Activated CD4-positive, alpha-beta T cell treated with anti-CD3 and anti-CD28 coated beads, Interleukin-2, amount 10 ng/mL, durations not matched to agents 7 days and 5 days (primary cell): ENCODE data around the gene ERP29. TPM values are rescaled to one million over a fixed set of nuclear protein-coding genes. Genes with fewer than 3 reads are reported as not detected.

Source experiments
- CTCF ChIA-PET: fragments of 350-600 bp; sonication (Branson Sonifier 250); formaldehyde crosslinking; loops from one replicate; lab custom pipeline; 2021; ENCODE audit warnings: antibody characterized with exemption; lab: Charles Lee
- POLR2A ChIA-PET: fragments of 350-600 bp; sonication (Branson Sonifier 250); formaldehyde crosslinking; loops from one replicate; lab custom pipeline; 2021; ENCODE audit warnings: antibody characterized with exemption; lab: Charles Lee
- DNase-seq: peaks from one replicate; pipeline ENCODE4 v3.0.0-alpha.2; 2020
- H3K27ac Mint-ChIP-seq: one replicate; pipeline ENCODE4 v1.8.0; 2021; ENCODE audit warnings: mild to moderate bottlenecking, moderate library complexity, mixed read lengths
- H3K27me3 Mint-ChIP-seq: one replicate; pipeline ENCODE4 v1.8.0; 2021; ENCODE audit warnings: mixed read lengths
- H3K36me3 Mint-ChIP-seq: one replicate; pipeline ENCODE4 v1.8.0; 2021; ENCODE audit warnings: low read depth, mixed read lengths
- H3K4me1 Mint-ChIP-seq: one replicate; pipeline ENCODE4 v1.8.0; 2021; ENCODE audit warnings: mixed read lengths
- H3K4me3 Mint-ChIP-seq: one replicate; pipeline ENCODE4 v1.8.0; 2021; ENCODE audit warnings: mild to moderate bottlenecking, moderate library complexity, mixed read lengths
- H3K9me3 Mint-ChIP-seq: one replicate; pipeline ENCODE4 v1.8.0; 2021; ENCODE audit warnings: mixed read lengths
- total RNA-seq, 2 experiments: library from RNA; stranded (reverse); gene quantifications; one replicate each; pipeline ENCODE4 v1.2.3, GENCODE V29; 2021

The ERP29 gene
- total RNA-seq: 100 to 1,000 TPM; 177 to 181 TPM

DNA sequence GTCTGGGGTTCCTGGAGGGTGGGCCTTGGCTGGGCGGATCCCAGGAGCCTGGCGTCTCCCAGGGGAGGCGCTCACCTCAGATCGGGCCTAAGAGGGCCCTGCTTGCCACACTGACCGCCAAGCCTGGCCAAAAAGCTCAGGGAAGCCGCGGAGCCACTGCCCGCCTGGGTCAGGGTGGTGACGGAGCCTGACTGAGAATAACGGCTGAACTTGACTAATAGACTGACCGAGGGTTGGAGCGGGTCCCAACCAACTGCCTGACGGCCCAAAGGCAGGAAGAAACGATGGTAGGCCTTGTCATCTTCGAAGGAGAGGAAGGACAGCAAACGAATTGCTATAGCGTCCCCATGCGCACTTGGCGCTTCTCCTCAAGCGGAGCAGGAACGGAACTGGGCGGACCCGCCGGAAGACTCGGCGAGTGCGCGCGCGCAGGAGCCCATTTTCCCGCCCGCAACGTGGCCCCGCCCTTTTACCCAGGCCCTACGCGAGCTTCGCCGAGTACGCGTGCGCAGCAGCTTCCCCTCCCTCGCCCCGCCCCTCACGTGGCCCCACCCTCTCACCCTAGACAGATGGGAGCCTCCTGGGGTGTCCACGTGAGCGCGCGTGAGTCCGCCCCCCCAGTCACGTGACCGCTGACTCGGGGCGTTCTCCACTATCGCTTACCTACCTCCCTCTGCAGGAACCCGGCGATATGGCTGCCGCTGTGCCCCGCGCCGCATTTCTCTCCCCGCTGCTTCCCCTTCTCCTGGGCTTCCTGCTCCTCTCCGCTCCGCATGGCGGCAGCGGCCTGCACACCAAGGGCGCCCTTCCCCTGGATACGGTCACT lies at the start of gene ERP29, which contains the start of gene TMEM116:
ERP29 (plus strand) TSS at position 652 of the 826 bp plus-strand sequence; CDS start at position 692, 40 bp downstream.
TMEM116 (minus strand) TSS at position 391 of the 826 bp plus-strand sequence. CDS start 7,895 bp downstream, outside the sequence.
- H3K4me3 Mint-ChIP-seq: peak within 1 kb of the TSS; percentile 93
- no peaks in the 10 kb centered on the region for H3K27me3 Mint-ChIP-seq
- peak within 1 kb of the TSS; percentile 98 for H3K27ac Mint-ChIP-seq
- ChIA-PET POLR2A (interaction anchor here (0.6 to 2.6 kb wide), 5 partner anchors 19 to 171 kb away, joined by 3 to 8 read pairs (median 3); partner anchors contain the start of gene MAPKAPK5), CTCF (interaction anchor here (0.5 to 2.9 kb wide), 16 partner anchors 9 to 187 kb away, joined by 3 to 16 read pairs (median 4); no protein-coding TSS in a partner anchor)
- peaks cover 11% of the 10 kb centered on the region for H3K9me3 Mint-ChIP-seq
- H3K36me3 Mint-ChIP-seq: peaks cover 57% of the 10 kb centered on the region
- DNase-seq: peak; percentile 100
- peaks cover 48% of the 10 kb centered on the region for H3K4me1 Mint-ChIP-seq

- H3K36me3 Mint-ChIP-seq: peaks cover 51% of the 10 kb centered on the region
- peaks cover 10% of the 10 kb centered on the region for H3K4me1 Mint-ChIP-seq
- no peak for DNase-seq
- H3K9me3 Mint-ChIP-seq: peaks cover 15% of the 10 kb centered on the region
- ChIA-PET POLR2A (interaction anchor here (0.9 kb wide), 1 partner anchor 28 kb away, joined by 3 read pairs; no protein-coding TSS in a partner anchor), CTCF (interaction anchor here (0.6 to 1.0 kb wide), 2 partner anchors 9 to 299 kb away, joined by 3 read pairs; no protein-coding TSS in a partner anchor)
- no peaks in the 10 kb centered on the region for H3K27me3 Mint-ChIP-seq
- H3K27ac Mint-ChIP-seq: no peak overlapping the region
- no peak overlapping the region for H3K4me3 Mint-ChIP-seq
Observed at GRCh38 chr12:111964935-111965334, 48.3 kb upstream of the ERP29 start.

- Mint-ChIP-seq H3K4me3 (no peak overlapping the region), H3K36me3 (peaks cover 31% of the 10 kb centered on the region), H3K27me3 (no peaks in the 10 kb centered on the region), H3K9me3 (peaks cover 16% of the 10 kb centered on the region), H3K27ac (no peak overlapping the region), H3K4me1 (peaks cover 14% of the 10 kb centered on the region)
- ChIA-PET POLR2A (no interaction called here), CTCF (interaction anchor here (0.7 kb wide), 1 partner anchor 455 kb away, joined by 3 read pairs; no protein-coding TSS in a partner anchor)
- no peak for DNase-seq
Observed at GRCh38 chr12:111971800-111972199, 41.4 kb upstream of the ERP29 start.

- Mint-ChIP-seq H3K27ac (no peak overlapping the region), H3K9me3 (peaks cover 12% of the 10 kb centered on the region), H3K4me3 (no peak overlapping the region), H3K4me1 (peaks cover 22% of the 10 kb centered on the region), H3K36me3 (peaks cover 20% of the 10 kb centered on the region), H3K27me3 (no peaks in the 10 kb centered on the region)
- CTCF ChIA-PET: interaction anchor here (0.6 kb wide), 1 partner anchor 36 kb away, joined by 3 read pairs; no protein-coding TSS in a partner anchor
- DNase-seq: no peak
- POLR2A ChIA-PET: interaction anchor here (0.6 kb wide), 1 partner anchor 35 kb away, joined by 3 read pairs; no protein-coding TSS in a partner anchor
Observed at GRCh38 chr12:111975161-111975931, 37.9 kb upstream of the ERP29 start.

- Mint-ChIP-seq H3K9me3 (peaks cover 6% of the 10 kb centered on the region), H3K4me1 (peaks cover 22% of the 10 kb centered on the region), H3K27ac (no peak overlapping the region), H3K36me3 (peaks cover 16% of the 10 kb centered on the region), H3K4me3 (no peak overlapping the region), H3K27me3 (no peaks in the 10 kb centered on the region)
- CTCF ChIA-PET: interaction anchor here (0.6 kb wide), 2 partner anchors 31 to 37 kb away, joined by 3 read pairs; no protein-coding TSS in a partner anchor
- POLR2A ChIA-PET: interaction anchor here (0.6 kb wide), 1 partner anchor 36 kb away, joined by 3 read pairs; no protein-coding TSS in a partner anchor
- DNase-seq: no peak
Observed at GRCh38 chr12:111976291-111976690, 36.9 kb upstream of the ERP29 start.

GRCh38 chr12:111976860-111977259 lies 36.4 kb upstream of the ERP29 start:
- Mint-ChIP-seq H3K36me3 (peaks cover 18% of the 10 kb centered on the region), H3K27ac (peak overlapping the region; percentile 20), H3K9me3 (peaks cover 5% of the 10 kb centered on the region), H3K27me3 (no peaks in the 10 kb centered on the region), H3K4me1 (peaks cover 22% of the 10 kb centered on the region), H3K4me3 (no peak overlapping the region)
- CTCF ChIA-PET: no interaction called here
- POLR2A ChIA-PET: no interaction called here
- no peak for DNase-seq

- CTCF ChIA-PET: interaction anchor here (0.6 kb wide), 1 partner anchor 1639 kb away, joined by 3 read pairs; no protein-coding TSS in a partner anchor
- H3K4me3 Mint-ChIP-seq: no peak overlapping the region
- no peaks in the 10 kb centered on the region for H3K27me3 Mint-ChIP-seq
- H3K36me3 Mint-ChIP-seq: peaks cover 13% of the 10 kb centered on the region
- H3K9me3 Mint-ChIP-seq: no peaks in the 10 kb centered on the region
- peaks cover 21% of the 10 kb centered on the region for H3K4me1 Mint-ChIP-seq
- H3K27ac Mint-ChIP-seq: no peak overlapping the region
- DNase-seq: no peak
- POLR2A ChIA-PET: no interaction called here
Observed at GRCh38 chr12:111978545-111978944, 34.7 kb upstream of the ERP29 start.

GRCh38 chr12:111980598-111980997 lies 32.6 kb upstream of the ERP29 start:
- Mint-ChIP-seq H3K36me3 (peaks cover 20% of the 10 kb centered on the region), H3K4me3 (no peak overlapping the region), H3K27ac (no peak overlapping the region), H3K4me1 (peaks cover 17% of the 10 kb centered on the region), H3K9me3 (no peaks in the 10 kb centered on the region), H3K27me3 (no peaks in the 10 kb centered on the region)
- ChIA-PET POLR2A (no interaction called here), CTCF (no interaction called here)
- DNase-seq: no peak

- POLR2A ChIA-PET: no interaction called here
- Mint-ChIP-seq H3K4me3 (no peak overlapping the region), H3K9me3 (no peaks in the 10 kb centered on the region)
Observed at GRCh38 chr12:111981987-111982386, 31.2 kb upstream of the ERP29 start.

DNA sequence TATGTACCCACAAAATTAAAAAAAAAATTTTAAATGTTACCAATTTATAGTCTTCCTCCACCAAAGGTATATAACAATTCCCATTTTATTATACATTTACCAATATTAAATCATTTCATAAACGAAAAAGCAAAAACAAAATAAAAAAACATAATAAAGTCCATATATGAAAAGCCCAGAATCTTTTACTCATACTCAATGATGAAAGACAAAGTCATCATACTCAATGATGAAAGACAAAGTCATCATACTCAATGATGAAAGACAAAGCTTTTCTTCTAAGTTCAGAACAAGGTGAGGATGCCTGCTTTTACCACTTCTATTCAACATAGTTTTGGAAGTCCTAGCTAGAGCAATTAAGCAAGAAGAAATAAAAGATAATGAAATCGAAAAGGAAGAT lies 28.4 kb upstream of the ERP29 start:
- H3K4me1 Mint-ChIP-seq: peaks cover 11% of the 10 kb centered on the region
- CTCF ChIA-PET: no interaction called here

More at GRCh38 chr12:111981987-111982386, 31.2 kb upstream of the ERP29 start:
- no peak for DNase-seq
- Mint-ChIP-seq H3K36me3 (peaks cover 18% of the 10 kb centered on the region), H3K27me3 (no peaks in the 10 kb centered on the region), H3K27ac (no peak overlapping the region), H3K4me1 (peaks cover 13% of the 10 kb centered on the region)
- CTCF ChIA-PET: no interaction called here

DNA sequence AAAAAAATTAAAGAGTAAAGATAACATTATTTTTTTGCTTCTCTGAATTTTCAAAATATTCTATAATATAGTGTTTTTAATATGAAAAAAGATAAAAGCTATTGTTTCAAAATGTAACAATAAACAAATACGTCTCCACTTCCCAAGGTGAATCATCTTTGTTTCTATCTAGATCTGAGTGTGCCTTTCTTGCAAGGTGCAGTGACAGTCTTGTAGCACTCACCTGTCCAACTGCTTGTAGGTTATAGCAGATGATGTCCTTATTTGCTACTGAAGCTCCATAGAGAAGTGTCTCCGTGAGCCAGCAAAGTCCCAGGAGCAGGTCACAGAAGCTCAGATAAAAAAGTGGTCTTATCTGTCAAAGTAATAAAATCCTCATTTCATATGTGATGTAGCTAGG lies 21.7 kb upstream of the ERP29 start:
- peak overlapping the region; percentile 90 for H3K27ac Mint-ChIP-seq
- no peaks in the 10 kb centered on the region for H3K27me3 Mint-ChIP-seq
- peaks cover 55% of the 10 kb centered on the region for H3K4me1 Mint-ChIP-seq
- DNase-seq: no peak
- H3K9me3 Mint-ChIP-seq: peaks cover 3% of the 10 kb centered on the region
- ChIA-PET POLR2A (interaction anchor here (0.6 to 1.1 kb wide), 2 partner anchors 23 to 1431 kb away, joined by 3 to 8 read pairs; no protein-coding TSS in a partner anchor), CTCF (interaction anchor here (1.0 kb wide), 1 partner anchor 16 kb away, joined by 3 read pairs; no protein-coding TSS in a partner anchor)
- H3K4me3 Mint-ChIP-seq: peak overlapping the region; percentile 13
- peaks cover 46% of the 10 kb centered on the region for H3K36me3 Mint-ChIP-seq

More for the DNA sequence above, 28.4 kb upstream of the ERP29 start:
- Mint-ChIP-seq H3K4me3 (no peak overlapping the region), H3K27me3 (no peaks in the 10 kb centered on the region), H3K36me3 (peaks cover 36% of the 10 kb centered on the region), H3K27ac (no peak overlapping the region), H3K9me3 (peaks cover 3% of the 10 kb centered on the region)
- POLR2A ChIA-PET: no interaction called here
- no peak for DNase-seq

- POLR2A ChIA-PET: interaction anchor here (0.6 to 1.1 kb wide), 2 partner anchors 22 to 1431 kb away, joined by 3 to 8 read pairs; no protein-coding TSS in a partner anchor
- Mint-ChIP-seq H3K9me3 (peaks cover 3% of the 10 kb centered on the region), H3K4me3 (peak overlapping the region; percentile 13), H3K27me3 (no peaks in the 10 kb centered on the region), H3K27ac (peak overlapping the region; percentile 90), H3K4me1 (peaks cover 59% of the 10 kb centered on the region), H3K36me3 (peaks cover 48% of the 10 kb centered on the region)
- CTCF ChIA-PET: interaction anchor here (0.9 to 1.0 kb wide), 2 partner anchors 16 to 139 kb away, joined by 3 to 5 read pairs; no protein-coding TSS in a partner anchor
- peak; percentile 12 for DNase-seq
Observed at GRCh38 chr12:111991946-111992345, 21.3 kb upstream of the ERP29 start.
